Upper lobe of right lung (tissue), 1 donor: ENCODE results near the gene KLK8. TPM values are rescaled to one million over a fixed set of nuclear protein-coding genes. Genes with fewer than 3 reads are reported as not detected.
"Not testable (repeated sequence)": the region's sequence is repeated elsewhere in the genome, so short reads cannot be mapped to it uniquely, and the experiment has no call there.

Source experiments
- ATAC-seq: fragments of 200-7000 bp; cut with Tn5 transposase; one replicate; pipeline ENCODE4 v1.9.1; 2020; ENCODE audit warnings: mild to moderate bottlenecking, moderate library complexity
- DNase-seq: peaks from one replicate; pipeline ENCODE4 v3.0.0-alpha.2; 2020
- H3K27ac ChIP-seq: fragments of 200-600 bp; one replicate; pipeline ENCODE4 v1.8.0; 2022
- H3K27me3 ChIP-seq: fragments of 200-600 bp; one replicate; pipeline ENCODE4 v1.8.0; 2022; ENCODE audit warnings: mild to moderate bottlenecking
- H3K36me3 ChIP-seq: fragments of 200-600 bp; one replicate; pipeline ENCODE4 v1.8.0; 2022
- H3K4me1 ChIP-seq: fragments of 200-600 bp; one replicate; pipeline ENCODE4 v1.8.0; 2022
- H3K4me3 ChIP-seq: fragments of 200-600 bp; one replicate; pipeline ENCODE4 v1.8.0; 2022; ENCODE audit warnings: mild to moderate bottlenecking
- H3K9me3 ChIP-seq: fragments of 200-600 bp; one replicate; pipeline ENCODE4 v1.8.0; 2022
- CTCF ChIP-seq: fragments of 200-600 bp; IDR thresholded peaks from one replicate; pipeline ENCODE4 v1.8.0; 2022; ENCODE audit warnings: antibody characterized with exemption
- intact Hi-C: fragments of 100-400 bp; cut with DNase I; formaldehyde crosslinking; loops from one replicate; pipeline ENCODE4 v1.11.0; 2022
- total RNA-seq: library from RNA; stranded (reverse); fragmentation: NEBNext Ultra II Directional; extraction: Animal tissue kit (Norgen Biotek cat#: 25700); gene quantifications from one replicate; pipeline ENCODE4 v1.2.1, GENCODE V29; 2021
- donor health status: DM: no; HTN: yes; CAD: no; lungs with severe emphysema.

Gene KLK8
- total RNA-seq, 1 donor from 2014 or later: not detected

DNA sequence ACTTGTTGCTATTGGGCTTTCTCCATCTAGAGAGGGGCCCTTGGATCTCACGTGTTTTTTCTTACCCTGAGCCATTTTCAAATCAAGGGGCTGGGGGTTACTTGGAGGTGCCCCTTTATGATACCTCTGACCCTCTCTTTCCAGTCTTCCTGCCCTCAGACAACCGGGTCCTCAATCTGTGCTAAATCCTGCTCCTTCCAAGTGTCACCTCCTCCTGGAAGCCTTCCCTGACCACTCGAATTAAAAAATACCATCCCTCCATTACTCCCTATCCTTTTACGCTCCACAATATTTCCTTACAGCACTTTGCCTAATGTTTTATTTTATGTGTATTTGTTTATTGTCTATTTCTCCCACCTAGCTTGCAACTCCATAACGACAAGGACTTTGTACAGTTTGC, 3.3 kb downstream of the KLK8 start:
- H3K27ac ChIP-seq: no peak overlapping the region
- no peaks in the 10 kb centered on the region for H3K36me3 ChIP-seq
- no peaks in the 10 kb centered on the region for H3K9me3 ChIP-seq
- no peaks in the 10 kb centered on the region for H3K4me1 ChIP-seq
- no peak for TF ChIP-seq CTCF
- ATAC-seq (no peak), DNase-seq (no peak)
- H3K4me3 ChIP-seq: no peak overlapping the region
- intact Hi-C loops: no loop called here
- H3K27me3 ChIP-seq: peaks cover 31% of the 10 kb centered on the region

DNA sequence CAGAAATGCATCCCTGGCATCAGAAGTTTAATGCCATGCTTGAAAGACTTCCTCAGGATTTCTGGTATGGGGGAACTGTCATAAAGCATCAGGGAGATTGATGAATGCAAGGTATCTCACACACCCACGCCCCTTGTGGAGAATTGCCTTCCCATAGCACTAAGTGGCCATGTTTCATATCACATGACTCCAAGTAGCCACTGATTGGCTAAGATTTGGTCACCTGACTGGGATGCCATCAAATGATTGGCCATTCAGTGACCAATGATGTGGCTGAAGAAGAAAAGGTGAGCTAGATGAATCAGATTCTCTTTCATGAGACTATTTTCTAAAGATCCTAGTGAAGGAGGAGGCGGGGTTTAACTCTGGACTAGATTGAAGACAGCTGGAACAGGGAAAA, 7.3 kb downstream of the KLK8 start:
- Histone ChIP-seq H3K9me3 (no peaks in the 10 kb centered on the region), H3K27ac (no peak overlapping the region), H3K36me3 (no peaks in the 10 kb centered on the region), H3K4me1 (no peaks in the 10 kb centered on the region), H3K27me3 (no peaks in the 10 kb centered on the region), H3K4me3 (no peak overlapping the region)
- DNase-seq (no peak), ATAC-seq (no peak)
- no peak for TF ChIP-seq CTCF
- intact Hi-C loops: no loop called here

DNA sequence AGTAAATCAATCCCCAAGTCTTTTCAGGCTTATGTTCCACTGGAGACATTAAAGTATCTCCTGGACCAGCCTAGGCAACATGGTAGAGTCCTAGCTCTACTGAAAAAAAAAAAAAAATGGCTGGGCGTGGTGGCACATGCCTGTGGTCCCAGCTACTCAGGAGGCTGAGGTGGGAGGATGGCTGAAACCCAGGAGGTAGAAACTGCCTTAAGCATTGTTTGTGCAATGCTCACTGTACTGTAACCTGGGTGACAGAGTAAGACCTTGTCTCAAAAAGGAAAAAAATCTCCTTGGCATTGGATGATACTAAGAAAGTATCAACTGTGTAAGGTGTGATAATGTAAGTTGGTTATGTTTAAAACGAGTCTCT, 8.8 kb downstream of the KLK8 start:
- no peak for DNase-seq
- TF ChIP-seq CTCF: no peak
- peaks cover 4% of the 10 kb centered on the region for H3K27me3 ChIP-seq
- H3K4me3 ChIP-seq: no peak overlapping the region
- no peaks in the 10 kb centered on the region for H3K9me3 ChIP-seq
- H3K4me1 ChIP-seq: no peaks in the 10 kb centered on the region
- no peaks in the 10 kb centered on the region for H3K36me3 ChIP-seq
- ATAC-seq: no peak
- intact Hi-C loops: no loop called here
- H3K27ac ChIP-seq: no peak overlapping the region

GRCh38 chr19:50984416-50984815, 17.0 kb downstream of the KLK8 start:
- DNase-seq, H3K27ac ChIP-seq, H3K4me3 ChIP-seq, ATAC-seq, H3K36me3 ChIP-seq, H3K4me1 ChIP-seq, H3K9me3 ChIP-seq, intact Hi-C loops: not testable (repeated sequence)
- peaks cover 14% of the 10 kb centered on the region for H3K27me3 ChIP-seq

DNA sequence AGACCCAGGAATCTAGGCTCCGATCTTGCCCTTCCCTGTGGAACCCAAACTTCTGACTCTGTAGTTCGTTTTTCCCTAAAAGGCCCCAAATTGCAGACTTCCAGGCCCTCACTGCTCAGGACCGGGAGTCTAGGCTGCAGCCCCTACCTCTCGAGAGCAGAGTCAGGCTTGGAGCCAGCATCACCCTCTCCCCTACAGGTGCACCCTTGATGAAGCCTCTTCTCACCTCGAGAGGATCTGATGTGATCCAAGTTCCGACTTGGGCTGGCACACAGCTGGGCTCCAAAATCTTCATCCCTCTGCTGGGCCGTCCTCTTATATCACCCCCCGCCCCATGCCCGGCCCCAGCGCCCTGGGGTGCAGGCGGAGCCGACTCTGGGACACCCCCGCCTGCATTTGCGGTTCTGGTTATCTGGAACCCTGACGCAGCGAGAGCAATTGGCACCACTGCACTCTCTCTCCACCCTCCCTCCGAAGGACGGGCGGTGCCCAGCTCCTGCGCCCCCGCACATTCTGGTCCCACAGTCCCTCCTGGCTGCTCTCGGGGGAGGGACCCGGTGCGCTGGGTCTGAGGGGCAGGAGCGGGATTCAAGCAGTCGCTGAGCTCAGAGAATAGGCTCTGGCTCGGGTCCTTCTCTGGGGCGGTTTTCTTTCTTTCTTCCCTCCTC, 17.6 kb downstream of the KLK8 start, which contains the start of gene KLK7:
KLK7 (minus strand) TSS at position 293 of the 668 bp plus-strand sequence. CDS start 1,518 bp downstream, outside the sequence.
- H3K4me1 ChIP-seq: no peaks in the 10 kb centered on the region
- DNase-seq (no peak), ATAC-seq (no peak)
- TF ChIP-seq CTCF: no peak
- no peaks in the 10 kb centered on the region for H3K9me3 ChIP-seq
- no peak within 1 kb of the TSS for H3K27ac ChIP-seq
- intact Hi-C loops: no loop called here
- H3K36me3 ChIP-seq: no peaks in the 10 kb centered on the region
- no peak within 1 kb of the TSS for H3K4me3 ChIP-seq
- H3K27me3 ChIP-seq: peaks cover 20% of the 10 kb centered on the region

- Histone ChIP-seq H3K9me3 (no peaks in the 10 kb centered on the region), H3K4me1 (no peaks in the 10 kb centered on the region), H3K27me3 (peaks cover 16% of the 10 kb centered on the region), H3K4me3 (no peak overlapping the region), H3K27ac (no peak overlapping the region), H3K36me3 (no peaks in the 10 kb centered on the region)
- intact Hi-C loops: no loop called here
- DNase-seq: no peak
- ATAC-seq: no peak
- TF ChIP-seq CTCF: no peak
Measured at GRCh38 chr19:50982186-50982585, 19.2 kb downstream of the KLK8 start.
